Keratinocyte (primary cell): ENCODE results near the gene NF2. TPM values are rescaled to one million over a fixed set of nuclear protein-coding genes. Genes with fewer than 3 reads are reported as not detected.

ENCODE experiments used
- DNase-seq: peaks from one replicate; pipeline ENCODE4 v3.0.0-alpha.2; 2011; ENCODE audit warnings: low read depth, missing footprints, low spot score
- FAIRE-seq: peaks from 2 replicates; lab custom pipeline; 2011; peaks lifted over from hg19 to GRCh38; lab: Jason Lieb, UNC
- H2AFZ ChIP-seq: 2 replicates; pipeline ENCODE4 v1.6.0; 2012; ENCODE audit warnings: low read length, control low read depth, inconsistent platforms; ENCODE audit not compliant: control insufficient read depth
- H3K27ac ChIP-seq: 2 replicates; pipeline ENCODE4 v1.5.1; 2011; ENCODE audit warnings: low read length; ENCODE audit not compliant: control insufficient read depth, insufficient read depth
- H3K27me3 ChIP-seq: 3 replicates; pipeline ENCODE4 v1.6.0; 2011; ENCODE audit warnings: low read length; ENCODE audit not compliant: control insufficient read depth, insufficient read depth; ENCODE audit errors: extremely low read depth
- H3K36me3 ChIP-seq, 2 experiments: 2 replicates in 1 of 2; 3 replicates in 1 of 2; pipeline ENCODE4 v1.5.1; 2011; ENCODE audit warnings: low read length in 2 of 2, mild to moderate bottlenecking in 1 of 2; ENCODE audit not compliant: control insufficient read depth in 2 of 2, insufficient read depth in 2 of 2; ENCODE audit errors: extremely low read depth in 1 of 2
- H3K4me1 ChIP-seq: 3 replicates; pipeline ENCODE4 v1.5.1; 2011; ENCODE audit warnings: low read length; ENCODE audit not compliant: control insufficient read depth, insufficient read depth; ENCODE audit errors: extremely low read depth
- H3K4me2 ChIP-seq: 3 replicates; pipeline ENCODE4 v1.6.0; 2011; ENCODE audit warnings: low read depth, low read length; ENCODE audit not compliant: control insufficient read depth, insufficient read depth; ENCODE audit errors: extremely low read depth
- H3K4me3 ChIP-seq, 3 experiments: fragments of 200-600 bp in 1 of 3; sonication (generic) in 1 of 3; 2 replicates in 2 of 3; 3 replicates in 1 of 3; pipeline ENCODE4 v1.5.1; 2011 to 2016; ENCODE audit warnings: low read length in 3 of 3, mild to moderate bottlenecking in 3 of 3, control low read depth in 2 of 3, inconsistent platforms in 1 of 3, low read depth in 1 of 3, mixed read lengths in 1 of 3, mixed run types in 1 of 3, moderate library complexity in 1 of 3; ENCODE audit not compliant: control insufficient read depth in 2 of 3, insufficient read depth in 2 of 3; ENCODE audit errors: extremely low read depth in 1 of 3
- H3K79me2 ChIP-seq: 2 replicates; pipeline ENCODE4 v1.6.0; 2012; ENCODE audit warnings: low read length; ENCODE audit not compliant: control insufficient read depth, insufficient read depth
- H3K9ac ChIP-seq: 3 replicates; pipeline ENCODE4 v1.6.0; 2011; ENCODE audit warnings: low read length; ENCODE audit not compliant: control insufficient read depth, insufficient read depth; ENCODE audit errors: extremely low read depth
- H3K9me1 ChIP-seq: 3 replicates; pipeline ENCODE4 v1.6.0; 2011; ENCODE audit warnings: low read length; ENCODE audit not compliant: control insufficient read depth, insufficient read depth; ENCODE audit errors: extremely low read depth
- H3K9me3 ChIP-seq: 2 replicates; pipeline ENCODE4 v1.5.1; 2012; ENCODE audit warnings: low read depth, low read length; ENCODE audit not compliant: control insufficient read depth
- H4K20me1 ChIP-seq: 3 replicates; pipeline ENCODE4 v1.6.0; 2011; ENCODE audit warnings: low read length; ENCODE audit not compliant: control insufficient read depth, insufficient read depth; ENCODE audit errors: extremely low read depth
- CTCF ChIP-seq, 3 experiments: IDR thresholded peaks in 1 of 3; conservative IDR thresholded peaks in 1 of 3; optimal IDR thresholded peaks in 1 of 3; 2 replicates in 2 of 3; 3 replicates in 1 of 3; pipeline versions ENCODE3 to v1.5.1; 2011; ENCODE audit warnings: low read length in 3 of 3, mild to moderate bottlenecking in 3 of 3, moderate library complexity in 2 of 3, control low read depth in 1 of 3, inconsistent platforms in 1 of 3; ENCODE audit not compliant: insufficient read depth in 2 of 3; ENCODE audit errors: extremely low read depth in 1 of 3
- EZH2 ChIP-seq: IDR thresholded peaks from one replicate; pipeline ENCODE4 v1.6.1; 2012; ENCODE audit warnings: inconsistent platforms, mild to moderate bottlenecking, low read length, moderate library complexity
- dilution Hi-C: fragments of 300-500 bp; cut with MboI; formaldehyde crosslinking; loops from one replicate; pipeline ENCODE4 v1.7.0; 2020; ENCODE audit warnings: low sequenced_read_pairs; ENCODE audit not compliant: extremely low pct_ligation_motif_present
- polyA plus RNA-seq, 5 experiments: library from polyadenylated mRNA; depleted of rRNA in 3 of 5; stranded (reverse) in 3 of 5; stranded (forward) in 1 of 5; unstranded in 1 of 5; fragments of >200 nt; gene quantifications; 1 replicate in 1 of 5; 2 replicates in 3 of 5; 3 replicates in 1 of 5; pipeline versions ENCODE4 v1.2.1 to v1.2.3, GENCODE V29; 2011 to 2012; ENCODE audit warnings: missing spikeins in 2 of 5, low read depth in 1 of 5, low replicate concordance in 1 of 5

NF2 gene
- polyA plus RNA-seq, 1 donor (not counting 4 experiments of a cell fraction or from before 2014, with no cell fraction given) = 50.2 TPM

- Histone ChIP-seq H3K4me3 (no peak overlapping the region), H3K27me3 (no peaks in the 10 kb centered on the region), H2AFZ (no peak overlapping the region), H3K9me3 (no peaks in the 10 kb centered on the region), H4K20me1 (no peaks in the 10 kb centered on the region), H3K79me2 (peaks cover 84% of the 10 kb centered on the region), H3K9me1 (no peaks in the 10 kb centered on the region), H3K36me3 (peaks cover 8 to 19% of the 10 kb centered on the region in 2 experiments), H3K9ac (no peak overlapping the region), H3K27ac (no peak overlapping the region), H3K4me1 (no peaks in the 10 kb centered on the region), H3K4me2 (no peak overlapping the region)
- dilution Hi-C loops = no loop called here
- no peak for FAIRE-seq
- DNase-seq = no peak
- TF ChIP-seq CTCF (optimal IDR thresholded peaks at IDR 0.05 in 1 of 3, IDR thresholded peaks at IDR 0.05 in 1 of 3, conservative IDR thresholded peaks at IDR 0.05 in 1 of 3; ENCODE audit: extremely low read depth in 1 of 3, insufficient read depth in 2 of 3, low read length in 3 of 3) (no peak), EZH2 (no peak)
These were observed 31.4 kb downstream of the NF2 start for GRCh38 chr22:29634847-29635246.

GRCh38 chr22:29635734-29636357, 32.4 kb downstream of the NF2 start:
- Histone ChIP-seq H3K79me2 (peaks cover 77% of the 10 kb centered on the region), H3K9ac (no peak overlapping the region), H3K9me3 (no peaks in the 10 kb centered on the region), H3K4me3 (no peak overlapping the region), H3K36me3 (peaks cover 10 to 24% of the 10 kb centered on the region in 2 experiments), H3K4me1 (no peaks in the 10 kb centered on the region), H3K27me3 (no peaks in the 10 kb centered on the region), H2AFZ (no peak overlapping the region), H4K20me1 (no peaks in the 10 kb centered on the region), H3K27ac (no peak overlapping the region), H3K9me1 (no peaks in the 10 kb centered on the region), H3K4me2 (no peak overlapping the region)
- FAIRE-seq = peak; percentile 92
- no peak for DNase-seq
- TF ChIP-seq EZH2 (no peak), CTCF (optimal IDR thresholded peaks at IDR 0.05 in 1 of 3, IDR thresholded peaks at IDR 0.05 in 1 of 3, conservative IDR thresholded peaks at IDR 0.05 in 1 of 3; ENCODE audit: extremely low read depth in 1 of 3, insufficient read depth in 2 of 3, low read length in 3 of 3) (peak; percentile 58 to 71 (median 64))
- dilution Hi-C loops = no loop called here
